Measurements from ENCODE around the gene MLC1. TPM values are rescaled to one million over a fixed set of nuclear protein-coding genes. Genes with fewer than 3 reads are reported as not detected.

Gene MLC1
- total RNA-seq, 1 donor from 2014 or later: not detected

GRCh38 chr22:50046481-50047245, 38.6 kb downstream of the MLC1 start:
- TF ChIP-seq CTCF (IDR thresholded peaks at IDR 0.05; ENCODE audit: insufficient read depth, low read length, poor library complexity, severe bottlenecking): no peak
- peaks cover 15% of the 10 kb centered on the region for H3K27me3 ChIP-seq (ENCODE audit: control insufficient read depth, insufficient read depth, low read length)
- no peaks in the 10 kb centered on the region for H3K36me3 ChIP-seq (ENCODE audit: control insufficient read depth, insufficient read depth, low read length)
- H3K4me3 ChIP-seq (ENCODE audit: low read depth, low read length): no peak overlapping the region
- DNase-seq (ENCODE audit: low read depth): no peak

GRCh38 chr22:50046019-50046415, 39.2 kb downstream of the MLC1 start:
- no peaks in the 10 kb centered on the region for H3K36me3 ChIP-seq (ENCODE audit: control insufficient read depth, insufficient read depth, low read length)
- H3K27me3 ChIP-seq (ENCODE audit: control insufficient read depth, insufficient read depth, low read length): peaks cover 15% of the 10 kb centered on the region
- H3K4me3 ChIP-seq (ENCODE audit: low read depth, low read length): no peak overlapping the region
- no peak for TF ChIP-seq CTCF (IDR thresholded peaks at IDR 0.05; ENCODE audit: insufficient read depth, low read length, poor library complexity, severe bottlenecking)
- DNase-seq (ENCODE audit: low read depth): no peak

- no peaks in the 10 kb centered on the region for H3K36me3 ChIP-seq (ENCODE audit: control insufficient read depth, insufficient read depth, low read length)
- peaks cover 15% of the 10 kb centered on the region for H3K27me3 ChIP-seq (ENCODE audit: control insufficient read depth, insufficient read depth, low read length)
- no peak overlapping the region for H3K4me3 ChIP-seq (ENCODE audit: low read depth, low read length)
- TF ChIP-seq CTCF (IDR thresholded peaks at IDR 0.05; ENCODE audit: insufficient read depth, low read length, poor library complexity, severe bottlenecking): no peak
- DNase-seq (ENCODE audit: low read depth): no peak
Observed at GRCh38 chr22:50045211-50046018, 39.8 kb downstream of the MLC1 start.

- no peaks in the 10 kb centered on the region for H3K36me3 ChIP-seq (ENCODE audit: control insufficient read depth, insufficient read depth, low read length)
- H3K27me3 ChIP-seq (ENCODE audit: control insufficient read depth, insufficient read depth, low read length): peaks cover 12% of the 10 kb centered on the region
- no peak for TF ChIP-seq CTCF (IDR thresholded peaks at IDR 0.05; ENCODE audit: insufficient read depth, low read length, poor library complexity, severe bottlenecking)
- H3K4me3 ChIP-seq (ENCODE audit: low read depth, low read length): no peak overlapping the region
- DNase-seq (ENCODE audit: low read depth): no peak
Observed at GRCh38 chr22:50044485-50045118, 40.6 kb downstream of the MLC1 start.

- H3K36me3 ChIP-seq (ENCODE audit: control insufficient read depth, insufficient read depth, low read length): no peaks in the 10 kb centered on the region
- peaks cover 4% of the 10 kb centered on the region for H3K27me3 ChIP-seq (ENCODE audit: control insufficient read depth, insufficient read depth, low read length)
- no peak overlapping the region for H3K4me3 ChIP-seq (ENCODE audit: low read depth, low read length)
- no peak for DNase-seq (ENCODE audit: low read depth)
- no peak for TF ChIP-seq CTCF (IDR thresholded peaks at IDR 0.05; ENCODE audit: insufficient read depth, low read length, poor library complexity, severe bottlenecking)
Observed at GRCh38 chr22:50041361-50042065, 43.7 kb downstream of the MLC1 start.

Measured in kidney epithelial cell (primary cell).